HG03135 (cell line): Measurements from ENCODE around the gene OR9A2.
"Not testable (repeated sequence)": the region's sequence is repeated elsewhere in the genome, so short reads cannot be mapped to it uniquely, and the experiment has no call there.

Experiments
- ATAC-seq: cut with Tn5 transposase; IDR thresholded peaks from one replicate; pipeline ENCODE4 v1.9.1; 2021; ENCODE audit warnings: mild to moderate bottlenecking, moderate library complexity; ENCODE audit not compliant: unreplicated experiment

OR9A2 gene

DNA sequence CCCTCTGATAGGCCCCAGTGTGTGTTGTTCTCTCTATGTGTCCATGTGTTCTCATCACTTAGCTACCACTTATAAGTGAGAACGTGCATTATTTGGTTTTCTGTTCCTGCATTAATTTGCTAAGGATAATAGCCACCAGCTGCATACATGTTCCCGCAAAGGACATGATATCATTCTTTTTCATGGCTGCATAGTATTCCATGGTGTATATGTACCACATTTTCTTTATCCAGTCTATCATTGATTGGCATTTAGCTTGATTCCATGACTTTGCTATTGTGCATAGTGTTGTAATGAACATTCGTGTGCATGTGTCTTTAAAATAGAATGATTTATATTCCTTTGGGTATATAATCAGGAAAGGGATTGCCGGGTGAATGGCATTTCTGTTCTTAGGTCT, 48.5 kb downstream of the OR9A2 start:
- not testable (repeated sequence) for ATAC-seq
